Suppressor macrophage treated with lipopolysaccharide for 4 hours (primary cell): ENCODE measurements around the gene MRPS25.

Source experiments
- DNase-seq: peaks from one replicate; pipeline ENCODE4 v3.0.0-alpha.2; 2020

Gene MRPS25

GRCh38 chr3:15081960-15082664 is 17.0 kb upstream of the MRPS25 start:
- DNase-seq, result peak; percentile 88

- DNase-seq, result no peak
Measured at GRCh38 chr3:15079091-15079490, 14.0 kb upstream of the MRPS25 start.

GRCh38 chr3:15074500-15074899 is 9.4 kb upstream of the MRPS25 start:
- no peak for DNase-seq

- DNase-seq, result no peak
Measured at GRCh38 chr3:15071699-15072098, 6.6 kb upstream of the MRPS25 start.

- DNase-seq, result no peak
Measured at GRCh38 chr3:15069441-15069840, 4.3 kb upstream of the MRPS25 start.

- no peak for DNase-seq
Measured at GRCh38 chr3:15066467-15066866, 1.4 kb upstream of the MRPS25 start.

GRCh38 chr3:15065550-15066007 is 464 bp upstream of the MRPS25 start:
- no peak for DNase-seq

GRCh38 chr3:15064299-15064834 is 748 bp downstream of the MRPS25 start:
- peak; percentile 43 for DNase-seq

- no peak for DNase-seq
Measured at GRCh38 chr3:15063656-15064286, 1.3 kb downstream of the MRPS25 start.

- DNase-seq, result no peak
Measured at GRCh38 chr3:15063238-15063637, 1.9 kb downstream of the MRPS25 start.

GRCh38 chr3:15060029-15060428 is 5.1 kb downstream of the MRPS25 start:
- DNase-seq, result no peak

- no peak for DNase-seq
Measured at GRCh38 chr3:15056676-15057404, 8.3 kb downstream of the MRPS25 start.

- DNase-seq, result no peak
Measured at GRCh38 chr3:15055019-15055557, 10.0 kb downstream of the MRPS25 start.

- DNase-seq, result no peak
Measured at GRCh38 chr3:15053541-15053940, 11.6 kb downstream of the MRPS25 start.

- no peak for DNase-seq
Measured at GRCh38 chr3:15052335-15053242, 12.5 kb downstream of the MRPS25 start.

GRCh38 chr3:15051531-15051930 is 13.6 kb downstream of the MRPS25 start:
- peak; percentile 35 for DNase-seq

GRCh38 chr3:15050405-15051092 is 14.6 kb downstream of the MRPS25 start:
- no peak for DNase-seq

GRCh38 chr3:15049584-15049983 is 15.5 kb downstream of the MRPS25 start:
- no peak for DNase-seq

GRCh38 chr3:15045667-15046066 is 19.4 kb downstream of the MRPS25 start:
- DNase-seq, result no peak

- no peak for DNase-seq
Measured at GRCh38 chr3:15044326-15044725, 20.8 kb downstream of the MRPS25 start.

- no peak for DNase-seq
Measured at GRCh38 chr3:15043408-15044171, 21.5 kb downstream of the MRPS25 start.
